Calu3 (cell line): ENCODE data around the gene PLCL2. TPM values are rescaled to one million over a fixed set of nuclear protein-coding genes. Genes with fewer than 3 reads are reported as not detected.
A peak's percentile ranks its signal among the peaks of the same experiment; 100 is the strongest.

Source experiments
- BruUV-seq: library from RNA; stranded (reverse); fragments of 400-500 nt; replicated peaks from 2 replicates; lab custom pipeline; 2021; lab: Mats Ljungman, UMichigan
- CTCF ChIA-PET: fragments of 300-600 bp; sonication (Branson Sonifier 250); formaldehyde crosslinking; loops from one replicate; lab custom pipeline; 2022; ENCODE audit warnings: antibody characterized with exemption; lab: Charles Lee
- DNase-seq: peaks from one replicate; pipeline ENCODE4 v3.0.0; 2022
- H3K27ac Mint-ChIP-seq: one replicate; pipeline ENCODE4 v1.8.0; 2022; ENCODE audit warnings: mixed read lengths; ENCODE audit not compliant: unreplicated experiment
- H3K27me3 Mint-ChIP-seq: one replicate; pipeline ENCODE4 v1.8.0; 2022; ENCODE audit warnings: mixed read lengths; ENCODE audit not compliant: unreplicated experiment
- H3K36me3 Mint-ChIP-seq: one replicate; pipeline ENCODE4 v1.8.0; 2022; ENCODE audit warnings: mild to moderate bottlenecking, moderate library complexity, mixed read lengths; ENCODE audit not compliant: insufficient read depth, unreplicated experiment
- H3K4me1 Mint-ChIP-seq: one replicate; pipeline ENCODE4 v1.8.0; 2022; ENCODE audit warnings: mild to moderate bottlenecking, low read depth, mixed read lengths; ENCODE audit not compliant: unreplicated experiment
- H3K4me3 Mint-ChIP-seq: one replicate; pipeline ENCODE4 v1.8.0; 2022; ENCODE audit warnings: mild to moderate bottlenecking, low read depth, moderate library complexity, mixed read lengths; ENCODE audit not compliant: unreplicated experiment
- H3K9me3 Mint-ChIP-seq: one replicate; pipeline ENCODE4 v1.8.0; 2022; ENCODE audit warnings: low read depth, mixed read lengths; ENCODE audit not compliant: unreplicated experiment
- intact Hi-C: fragments of 100-400 bp; cut with micrococcal nuclease; formaldehyde crosslinking; loops from one replicate; pipeline ENCODE4 v1.10.0; 2022; ENCODE audit not compliant: unreplicated experiment
- total RNA-seq: library from RNA; stranded (reverse); gene quantifications from 2 replicates; pipeline ENCODE4 v1.2.3, GENCODE V29; 2022
- TF ChIP-seq, protein P1 (sequence below): fragments of 200-600 bp; IDR thresholded peaks from one replicate; pipeline ENCODE4 v1.8.0; 2022; ENCODE audit warnings: antibody characterized with exemption; ENCODE audit not compliant: unreplicated experiment

The PLCL2 gene
- total RNA-seq, 1 experiment from 2014 or later: 5.8 TPM

DNA sequence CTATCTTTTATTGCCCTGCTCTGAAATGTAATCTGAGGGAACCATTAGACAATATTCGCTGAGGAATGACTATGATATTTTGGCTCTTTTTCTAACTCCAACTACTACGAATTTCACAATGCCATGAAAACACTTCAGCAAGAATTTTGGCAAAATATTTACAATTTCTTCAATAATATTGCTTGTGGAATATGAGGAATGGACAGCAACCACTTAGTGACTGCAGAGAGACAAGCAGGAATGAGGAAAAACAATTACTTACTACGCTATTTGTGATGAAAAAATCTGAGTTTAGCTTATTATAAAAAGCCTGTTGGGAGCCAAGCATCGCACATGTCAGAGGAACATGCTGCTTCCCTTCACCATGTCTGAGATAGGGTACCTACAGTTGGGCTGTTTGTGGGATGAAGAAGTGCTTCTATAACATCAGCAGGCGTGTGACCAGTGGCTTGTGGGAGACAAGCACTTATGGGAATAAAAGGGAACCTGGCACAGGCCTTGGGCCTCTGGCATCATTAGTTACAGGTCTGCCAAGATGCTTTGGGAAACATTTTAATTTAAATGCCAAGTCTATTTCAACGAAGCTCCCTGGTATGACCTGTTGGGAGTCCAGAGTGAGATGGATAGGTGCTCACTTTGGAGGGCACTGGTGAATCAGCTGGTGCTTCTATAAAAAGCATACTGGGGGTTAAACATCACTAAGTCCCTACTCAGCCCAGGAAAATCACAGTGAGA is 2.7 kb upstream of the PLCL2 start:
- no TSS peak for BruUV-seq
- CTCF ChIA-PET: no interaction called here
- no peak for DNase-seq
- Mint-ChIP-seq H3K9me3 (no peaks in the 10 kb centered on the region), H3K4me3 (no peak overlapping the region), H3K27me3 (no peaks in the 10 kb centered on the region), H3K36me3 (peaks cover 20% of the 10 kb centered on the region), H3K27ac (no peak overlapping the region), H3K4me1 (no peaks in the 10 kb centered on the region)
- intact Hi-C loops: loop anchor here (10.0 kb wide), 2 partner anchors 277 to 353 kb away; partner anchors contain the start of gene DAZL
- TF ChIP-seq, protein P1, sequence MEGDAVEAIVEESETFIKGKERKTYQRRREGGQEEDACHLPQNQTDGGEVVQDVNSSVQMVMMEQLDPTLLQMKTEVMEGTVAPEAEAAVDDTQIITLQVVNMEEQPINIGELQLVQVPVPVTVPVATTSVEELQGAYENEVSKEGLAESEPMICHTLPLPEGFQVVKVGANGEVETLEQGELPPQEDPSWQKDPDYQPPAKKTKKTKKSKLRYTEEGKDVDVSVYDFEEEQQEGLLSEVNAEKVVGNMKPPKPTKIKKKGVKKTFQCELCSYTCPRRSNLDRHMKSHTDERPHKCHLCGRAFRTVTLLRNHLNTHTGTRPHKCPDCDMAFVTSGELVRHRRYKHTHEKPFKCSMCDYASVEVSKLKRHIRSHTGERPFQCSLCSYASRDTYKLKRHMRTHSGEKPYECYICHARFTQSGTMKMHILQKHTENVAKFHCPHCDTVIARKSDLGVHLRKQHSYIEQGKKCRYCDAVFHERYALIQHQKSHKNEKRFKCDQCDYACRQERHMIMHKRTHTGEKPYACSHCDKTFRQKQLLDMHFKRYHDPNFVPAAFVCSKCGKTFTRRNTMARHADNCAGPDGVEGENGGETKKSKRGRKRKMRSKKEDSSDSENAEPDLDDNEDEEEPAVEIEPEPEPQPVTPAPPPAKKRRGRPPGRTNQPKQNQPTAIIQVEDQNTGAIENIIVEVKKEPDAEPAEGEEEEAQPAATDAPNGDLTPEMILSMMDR: no peak

DNA sequence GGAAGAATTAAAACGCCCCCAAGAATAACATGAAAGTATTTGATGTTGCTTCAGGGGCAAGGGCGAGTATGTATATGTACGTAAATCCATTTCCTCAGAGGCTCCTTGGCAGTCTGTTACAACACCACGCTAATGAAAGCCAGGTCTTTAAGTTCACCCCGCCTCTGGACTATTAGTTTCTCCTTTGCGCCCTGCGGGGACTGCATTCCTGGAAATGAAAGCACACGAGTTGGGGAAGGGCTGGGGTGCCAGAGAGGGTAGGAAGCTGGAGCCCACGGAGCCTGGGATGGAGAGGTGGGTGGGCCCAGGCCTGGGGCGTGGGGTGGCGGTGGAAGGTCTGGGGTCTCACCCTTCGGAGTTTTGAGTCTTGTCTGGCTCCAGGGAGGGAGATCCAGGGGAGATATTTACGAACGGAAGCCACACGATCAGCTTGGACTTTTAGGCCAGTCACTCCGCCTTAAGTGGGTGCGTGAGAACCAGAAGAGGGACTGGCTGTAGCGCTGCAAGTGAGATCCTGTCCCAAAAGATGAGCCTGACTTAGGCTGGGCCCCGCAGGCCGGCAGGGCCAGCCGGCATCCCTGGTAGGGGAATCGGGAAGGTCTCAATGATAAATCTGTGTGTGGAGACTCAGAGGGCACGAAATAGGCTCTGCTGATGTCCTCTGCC is 1.6 kb upstream of the PLCL2 start:
- CTCF ChIA-PET: interaction anchor here (0.6 to 1.2 kb wide), 6 partner anchors 14 to 458 kb away, joined by 3 to 8 read pairs (median 4); no protein-coding TSS in a partner anchor
- no TSS peak for BruUV-seq
- TF ChIP-seq, protein P1: no peak
- DNase-seq: no peak
- Mint-ChIP-seq H3K4me3 (peak overlapping the region; percentile 79), H3K27ac (no peak overlapping the region), H3K27me3 (no peaks in the 10 kb centered on the region), H3K4me1 (peaks cover 7% of the 10 kb centered on the region), H3K9me3 (no peaks in the 10 kb centered on the region), H3K36me3 (peaks cover 20% of the 10 kb centered on the region)
- intact Hi-C loops: loop anchor here (10.0 kb wide), 2 partner anchors 278 to 352 kb away; partner anchors contain the start of gene DAZL

DNA sequence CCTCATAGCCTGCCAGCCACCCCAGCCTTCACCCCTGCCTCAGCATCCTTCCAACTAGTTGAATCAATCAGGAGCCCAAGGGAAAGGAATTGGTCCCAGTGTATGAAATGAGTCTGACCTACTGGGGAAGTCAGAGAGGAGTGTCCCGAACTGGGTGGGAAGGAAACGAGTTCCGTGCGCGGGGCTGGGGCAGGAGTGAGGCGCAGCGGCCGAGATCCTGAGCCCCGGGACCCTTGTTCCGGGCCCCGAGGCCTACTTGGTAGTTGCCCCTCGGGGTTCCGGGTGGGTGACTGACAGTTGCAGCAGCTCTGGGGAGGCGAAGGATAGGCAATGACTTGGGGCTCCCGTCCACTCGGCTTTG is 1.1 kb upstream of the PLCL2 start:
- intact Hi-C loops: loop anchor here (10.0 kb wide), 2 partner anchors 279 to 351 kb away; partner anchors contain the start of gene DAZL
- H3K9me3 Mint-ChIP-seq: no peaks in the 10 kb centered on the region
- H3K4me3 Mint-ChIP-seq: peak overlapping the region; percentile 79
- H3K36me3 Mint-ChIP-seq: peaks cover 20% of the 10 kb centered on the region
- H3K4me1 Mint-ChIP-seq: peaks cover 10% of the 10 kb centered on the region
- CTCF ChIA-PET: interaction anchor here (0.6 to 1.2 kb wide), 9 partner anchors 11 to 457 kb away, joined by 3 to 8 read pairs (median 4); no protein-coding TSS in a partner anchor
- H3K27ac Mint-ChIP-seq: no peak overlapping the region
- no peaks in the 10 kb centered on the region for H3K27me3 Mint-ChIP-seq
- TF ChIP-seq, protein P1: no peak
- BruUV-seq: no TSS peak
- DNase-seq: no peak

DNA sequence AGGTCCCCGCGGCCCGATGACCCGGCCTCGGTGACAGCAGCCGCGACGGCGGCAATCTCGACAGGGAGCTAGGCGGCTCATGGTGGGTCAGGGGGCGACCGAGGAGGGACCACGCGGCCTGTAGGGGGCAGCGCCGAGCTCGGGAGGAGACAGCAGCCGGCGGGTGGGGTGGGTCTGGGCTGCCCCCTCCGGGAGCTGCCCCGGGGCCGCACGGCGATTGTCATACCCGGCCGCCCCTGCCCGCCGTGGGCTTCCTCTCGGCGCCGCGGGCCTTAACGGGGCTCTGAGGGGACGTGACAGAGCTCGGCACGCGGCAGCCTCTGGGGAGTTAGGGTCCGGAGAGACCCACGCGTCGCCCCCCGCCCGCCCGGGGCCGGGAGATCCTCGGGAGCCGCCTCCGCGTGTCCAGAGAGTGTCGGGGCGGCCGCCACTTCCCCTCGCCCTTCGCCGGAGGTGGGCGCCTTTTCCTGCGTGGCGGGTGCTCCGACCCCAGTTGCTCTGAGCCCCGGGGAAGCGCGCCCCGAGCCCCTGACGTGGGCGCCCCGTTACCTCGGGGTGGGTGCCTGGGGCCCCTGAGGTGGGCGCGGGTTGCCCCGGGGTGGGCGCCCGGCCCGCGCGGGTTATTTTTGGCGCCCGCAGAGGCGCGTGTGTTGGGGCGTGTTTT is 539 bp upstream of the PLCL2 start:
- H3K27me3 Mint-ChIP-seq: no peaks in the 10 kb centered on the region
- CTCF ChIA-PET: interaction anchor here (0.6 to 1.2 kb wide), 10 partner anchors 10 to 457 kb away, joined by 3 to 8 read pairs (median 4); no protein-coding TSS in a partner anchor
- peaks cover 15% of the 10 kb centered on the region for H3K4me1 Mint-ChIP-seq
- H3K27ac Mint-ChIP-seq: peak overlapping the region; percentile 31
- H3K4me3 Mint-ChIP-seq: peak overlapping the region; percentile 79
- H3K9me3 Mint-ChIP-seq: no peaks in the 10 kb centered on the region
- TF ChIP-seq, protein P1: no peak
- BruUV-seq: no TSS peak
- DNase-seq: peak; percentile 83
- intact Hi-C loops: loop anchor here (10.0 kb wide), 2 partner anchors 279 to 351 kb away; partner anchors contain the start of gene DAZL
- peaks cover 20% of the 10 kb centered on the region for H3K36me3 Mint-ChIP-seq
